Trophoblast cell (in vitro differentiated cells and primary cell): Measurements from ENCODE around the gene ATP4A.

Experiments
- DNase-seq, 2 donors: peaks; one replicate each; pipeline ENCODE4 v3.0.0-alpha.2; 2016
- H2AFZ ChIP-seq: 2 replicates; pipeline ENCODE4 v1.6.1; 2013; ENCODE audit warnings: low read length, moderate library complexity, mild to moderate bottlenecking; ENCODE audit not compliant: insufficient read depth, poor library complexity
- H2AK5ac ChIP-seq: 2 replicates; pipeline ENCODE4 v1.6.1; 2013; ENCODE audit warnings: mild to moderate bottlenecking, low read length
- H2BK120ac ChIP-seq: 2 replicates; pipeline ENCODE4 v1.6.1; 2013; ENCODE audit warnings: low read length, mild to moderate bottlenecking, moderate library complexity; ENCODE audit not compliant: insufficient read depth, poor library complexity
- H2BK12ac ChIP-seq: 2 replicates; pipeline ENCODE4 v1.6.1; 2013; ENCODE audit warnings: mild to moderate bottlenecking, low read length, moderate library complexity
- H2BK5ac ChIP-seq: 2 replicates; pipeline ENCODE4 v1.6.1; 2013; ENCODE audit warnings: low read length, low read depth, moderate library complexity, mild to moderate bottlenecking; ENCODE audit not compliant: poor library complexity
- H3K14ac ChIP-seq: 2 replicates; pipeline ENCODE4 v1.6.1; 2013; ENCODE audit warnings: mild to moderate bottlenecking, low read length
- H3K18ac ChIP-seq: 2 replicates; pipeline ENCODE4 v1.6.1; 2013; ENCODE audit warnings: mild to moderate bottlenecking, low read length
- H3K23ac ChIP-seq: 2 replicates; pipeline ENCODE4 v1.6.1; 2013; ENCODE audit warnings: low read length
- H3K27ac ChIP-seq: 2 replicates; pipeline ENCODE4 v1.5.1; 2013; ENCODE audit warnings: low read depth, mild to moderate bottlenecking, inconsistent platforms, low read length, moderate library complexity
- H3K27me3 ChIP-seq: 2 replicates; pipeline ENCODE4 v1.6.1; 2013; ENCODE audit warnings: inconsistent platforms, mild to moderate bottlenecking, low read length, moderate library complexity; ENCODE audit not compliant: insufficient read depth
- H3K36me3 ChIP-seq, 2 experiments: 1 replicate in 1 of 2; 2 replicates in 1 of 2; pipeline ENCODE4 v1.6.1; 2013; ENCODE audit warnings: low read length in 2 of 2, mild to moderate bottlenecking in 2 of 2, moderate library complexity in 1 of 2; ENCODE audit not compliant: insufficient read depth in 2 of 2, control insufficient read depth in 1 of 2
- H3K4ac ChIP-seq: 2 replicates; pipeline ENCODE4 v1.6.1; 2013; ENCODE audit warnings: low read depth, mild to moderate bottlenecking, low read length, moderate library complexity
- H3K4me1 ChIP-seq, 2 experiments: 1 replicate in 1 of 2; 2 replicates in 1 of 2; pipeline ENCODE4 v1.6.1; 2013; ENCODE audit warnings: low read length in 2 of 2, mild to moderate bottlenecking in 2 of 2, moderate library complexity in 1 of 2; ENCODE audit not compliant: insufficient read depth in 2 of 2, control insufficient read depth in 1 of 2
- H3K4me2 ChIP-seq: 2 replicates; pipeline ENCODE4 v1.6.1; 2013; ENCODE audit warnings: inconsistent platforms, mild to moderate bottlenecking, low read length, moderate library complexity
- H3K4me3 ChIP-seq: 2 replicates; pipeline ENCODE4 v1.5.1; 2013; ENCODE audit warnings: mild to moderate bottlenecking, low read depth, low read length, inconsistent platforms
- H3K79me1 ChIP-seq: one replicate; pipeline ENCODE4 v1.6.1; 2013; ENCODE audit warnings: low read length
- H3K79me2 ChIP-seq: 2 replicates; pipeline ENCODE4 v1.6.1; 2013; ENCODE audit warnings: low read length, mild to moderate bottlenecking; ENCODE audit not compliant: control insufficient read depth, insufficient read depth, poor library complexity
- H3K9ac ChIP-seq: 2 replicates; pipeline ENCODE4 v1.6.1; 2013; ENCODE audit warnings: mild to moderate bottlenecking, low read length
- H3K9me3 ChIP-seq: 2 replicates; pipeline ENCODE4 v1.6.1; 2013; ENCODE audit warnings: low read depth, mild to moderate bottlenecking, control low read depth, inconsistent platforms, low read length; ENCODE audit not compliant: insufficient read depth
- H4K12ac ChIP-seq: 2 replicates; pipeline ENCODE4 v1.6.1; 2013; ENCODE audit warnings: low read depth, mild to moderate bottlenecking, low read length, moderate library complexity
- H4K8ac ChIP-seq: 2 replicates; pipeline ENCODE4 v1.6.1; 2013; ENCODE audit warnings: low read depth, mild to moderate bottlenecking, low read length, moderate library complexity
- H4K91ac ChIP-seq: one replicate; pipeline ENCODE4 v1.6.1; 2013; ENCODE audit warnings: low read depth, mild to moderate bottlenecking, low read length, moderate library complexity
- WGBS: extraction: QIAGEN DNeasy Blood & Tissue Kit; methylation state at CpG from one replicate; pipeline ENCODE4 v1.1.7; 2013; ENCODE audit warnings: missing lambda C conversion rate; ENCODE audit not compliant: insufficient read length, insufficient coverage; ENCODE audit errors: extremely low coverage; 5-methylcytosine and 5-hydroxymethylcytosine counted together

Gene ATP4A

GRCh38 chr19:35562336-35562735, 1.1 kb downstream of the ATP4A start:
- Histone ChIP-seq H3K36me3 (no peaks in the 10 kb centered on the region), H3K4me2 (no peak overlapping the region), H2BK12ac (no peak overlapping the region), H3K4me3 (peak overlapping the region; percentile 1), H4K8ac (no peak overlapping the region), H4K12ac (no peak overlapping the region), H3K9me3 (peaks cover 10% of the 10 kb centered on the region), H3K4me1 (peaks cover 2 to 3% of the 10 kb centered on the region in 2 experiments), H3K23ac (no peak overlapping the region), H3K27ac (no peak overlapping the region), H3K79me1 (no peaks in the 10 kb centered on the region), H3K27me3 (peaks cover 13% of the 10 kb centered on the region), H2BK5ac (no peak overlapping the region), H3K18ac (no peak overlapping the region), H2AFZ (no peak overlapping the region), H3K79me2 (no peaks in the 10 kb centered on the region), H3K4ac (no peak overlapping the region), H2AK5ac (no peak overlapping the region), H3K14ac (no peak overlapping the region), H4K91ac (no peak overlapping the region), H2BK120ac (no peak overlapping the region), H3K9ac (no peak overlapping the region)
- no peak for DNase-seq
- no CpG with 5 or more reads among the region's 17 CpGs for WGBS

- no peak overlapping the region for H2BK12ac ChIP-seq
- H2BK120ac ChIP-seq = no peak overlapping the region
- WGBS = no CpG with 5 or more reads among the region's 6 CpGs
- no peak overlapping the region for H2AK5ac ChIP-seq
- H3K4me2 ChIP-seq = no peak overlapping the region
- H4K12ac ChIP-seq = no peak overlapping the region
- H3K79me1 ChIP-seq = no peaks in the 10 kb centered on the region
- no peaks in the 10 kb centered on the region for H3K36me3 ChIP-seq
- no peak overlapping the region for H2BK5ac ChIP-seq
- peaks cover 2 to 3% of the 10 kb centered on the region in 2 experiments for H3K4me1 ChIP-seq
- no peak overlapping the region for H3K23ac ChIP-seq
- no peak overlapping the region for H3K9ac ChIP-seq
- H3K18ac ChIP-seq = no peak overlapping the region
- no peaks in the 10 kb centered on the region for H3K79me2 ChIP-seq
- no peak overlapping the region for H2AFZ ChIP-seq
- H3K9me3 ChIP-seq = peaks cover 10% of the 10 kb centered on the region
- H3K27ac ChIP-seq = no peak overlapping the region
- DNase-seq = no peak
- H3K14ac ChIP-seq = no peak overlapping the region
- H3K4me3 ChIP-seq = no peak overlapping the region
- no peak overlapping the region for H3K4ac ChIP-seq
- peaks cover 13% of the 10 kb centered on the region for H3K27me3 ChIP-seq
- no peak overlapping the region for H4K8ac ChIP-seq
- H4K91ac ChIP-seq = no peak overlapping the region
These were observed 2.0 kb downstream of the ATP4A start for GRCh38 chr19:35561436-35561835.

GRCh38 chr19:35560677-35561076, 2.8 kb downstream of the ATP4A start:
- Histone ChIP-seq H3K79me2 (no peaks in the 10 kb centered on the region), H4K91ac (no peak overlapping the region), H3K4me3 (no peak overlapping the region), H2AFZ (no peak overlapping the region), H3K36me3 (no peaks in the 10 kb centered on the region), H4K8ac (no peak overlapping the region), H3K9ac (no peak overlapping the region), H3K27me3 (peaks cover 13% of the 10 kb centered on the region), H4K12ac (no peak overlapping the region), H3K23ac (no peak overlapping the region), H3K4me2 (no peak overlapping the region), H3K4ac (no peak overlapping the region), H3K4me1 (peaks cover 2 to 3% of the 10 kb centered on the region in 2 experiments), H3K9me3 (peaks cover 10% of the 10 kb centered on the region), H2BK5ac (no peak overlapping the region), H2AK5ac (no peak overlapping the region), H3K18ac (no peak overlapping the region), H3K14ac (no peak overlapping the region), H2BK120ac (no peak overlapping the region), H2BK12ac (no peak overlapping the region), H3K27ac (no peak overlapping the region), H3K79me1 (no peaks in the 10 kb centered on the region)
- DNase-seq = no peak
- WGBS = no CpG with 5 or more reads among the region's 6 CpGs

GRCh38 chr19:35560271-35560670, 3.2 kb downstream of the ATP4A start:
- H3K79me1 ChIP-seq = no peaks in the 10 kb centered on the region
- no peak overlapping the region for H4K12ac ChIP-seq
- H3K9ac ChIP-seq = no peak overlapping the region
- no peak overlapping the region for H3K4me2 ChIP-seq
- no peaks in the 10 kb centered on the region for H3K36me3 ChIP-seq
- no peak overlapping the region for H3K14ac ChIP-seq
- peaks cover 13% of the 10 kb centered on the region for H3K27me3 ChIP-seq
- peaks cover 10% of the 10 kb centered on the region for H3K9me3 ChIP-seq
- no peak overlapping the region for H3K23ac ChIP-seq
- H3K18ac ChIP-seq = no peak overlapping the region
- H3K4me3 ChIP-seq = no peak overlapping the region
- WGBS = no CpG with 5 or more reads among the region's 18 CpGs
- no peak overlapping the region for H2AK5ac ChIP-seq
- H4K91ac ChIP-seq = no peak overlapping the region
- no peak overlapping the region for H2BK12ac ChIP-seq
- H2AFZ ChIP-seq = no peak overlapping the region
- H3K4ac ChIP-seq = no peak overlapping the region
- no peak for DNase-seq
- H3K27ac ChIP-seq = no peak overlapping the region
- no peak overlapping the region for H4K8ac ChIP-seq
- no peaks in the 10 kb centered on the region for H3K79me2 ChIP-seq
- no peak overlapping the region for H2BK120ac ChIP-seq
- H3K4me1 ChIP-seq = peaks cover 2 to 3% of the 10 kb centered on the region in 2 experiments
- H2BK5ac ChIP-seq = no peak overlapping the region
